HCT116 (cell line): ENCODE results near the gene POU3F2. TPM values are rescaled to one million over a fixed set of nuclear protein-coding genes. Genes with fewer than 3 reads are reported as not detected.

ENCODE experiments used
- ATAC-seq: fragments of 200-7000 bp; cut with Tn5 transposase; 2 replicates; pipeline ENCODE4 v1.9.1; 2020; ENCODE audit warnings: mild to moderate bottlenecking, moderate library complexity
- BruUV-seq: library from RNA; stranded (reverse); fragments of 400-500 nt; replicated peaks from 2 replicates; lab custom pipeline; 2021; lab: Mats Ljungman, UMichigan
- CTCF ChIA-PET: fragments of 300-600 bp; sonication (Branson Sonifier 250); formaldehyde crosslinking; loops from one replicate; lab custom pipeline; 2021; ENCODE audit warnings: antibody characterized with exemption; lab: Charles Lee
- POLR2A ChIA-PET: fragments of 300-600, 350-600 bp; sonication (Branson Sonifier 250); formaldehyde crosslinking; loops from one replicate; lab custom pipeline; 2021; ENCODE audit warnings: antibody characterized with exemption; lab: Charles Lee
- RAD21 ChIA-PET, 2 experiments: fragments of 300-600 bp; sonication (Branson Sonifier 250); formaldehyde crosslinking; loops; one replicate each; lab custom pipeline; 2023; ENCODE audit warnings: low total read pairs in 2 of 2; ENCODE audit not compliant: uncharacterized antibody in 2 of 2, unreplicated experiment in 2 of 2, low non-redundant PET in 1 of 2; lab: Charles Lee
- DNase-seq: peaks from one replicate; pipeline ENCODE4 v3.0.0-alpha.2; 2010; ENCODE audit warnings: low read depth, low spot score
- H2AFZ ChIP-seq: fragments of 200-600 bp; shearing (Covaris generic), sonication (generic); 2 replicates; pipeline ENCODE4 v1.6.1; 2017; ENCODE audit warnings: low read depth, mixed run types, mixed read lengths, antibody characterized with exemption, low read length; ENCODE audit not compliant: poor library complexity, severe bottlenecking
- H3K27ac ChIP-seq: 2 replicates; pipeline ENCODE4 v1.5.1; 2012; ENCODE audit warnings: low read depth, low read length
- H3K27me3 ChIP-seq: fragments of 200-600 bp; sonication (generic); 2 replicates; pipeline ENCODE4 v1.6.1; 2016; ENCODE audit warnings: mixed run types, low read length, mixed read lengths; ENCODE audit not compliant: insufficient read depth
- H3K36me3 ChIP-seq, 2 experiments: fragments of 200-500 bp in 1 of 2; fragments of 200-600 bp in 1 of 2; sonication (Bioruptor generic) in 1 of 2; sonication (generic) in 1 of 2; 2 replicates each; pipeline versions ENCODE4 v1.5.1 to v1.6.1; 2014 to 2016; ENCODE audit warnings: low read length in 2 of 2, inconsistent platforms in 1 of 2, mixed read lengths in 1 of 2, mixed run types in 1 of 2; ENCODE audit not compliant: insufficient read depth in 2 of 2, control insufficient read depth in 1 of 2
- H3K4me1 ChIP-seq, 2 experiments: fragments of 200-600 bp in 1 of 2; sonication (generic) in 1 of 2; 2 replicates each; pipeline versions ENCODE4 v1.5.1 to v1.6.1; 2012 to 2017; ENCODE audit warnings: low read length in 2 of 2, inconsistent platforms in 1 of 2, mild to moderate bottlenecking in 1 of 2, mixed read lengths in 1 of 2, mixed run types in 1 of 2, moderate library complexity in 1 of 2; ENCODE audit not compliant: insufficient read depth in 2 of 2, control insufficient read depth in 1 of 2
- H3K4me2 ChIP-seq: fragments of 200-600 bp; sonication (generic); 2 replicates; pipeline ENCODE4 v1.6.1; 2017; ENCODE audit warnings: mixed run types, low read length, mixed read lengths
- H3K4me3 ChIP-seq, 2 experiments: fragments of 200-600 bp in 1 of 2; sonication (generic) in 1 of 2; replicated peaks in 1 of 2; 2 replicates each; pipeline ENCODE4 v1.5.1; 2011 to 2016; ENCODE audit warnings: low read length in 2 of 2, control low read depth in 1 of 2, low read depth in 1 of 2, mild to moderate bottlenecking in 1 of 2, mixed read lengths in 1 of 2, mixed run types in 1 of 2
- H3K79me2 ChIP-seq: fragments of 200-600 bp; sonication (generic); 2 replicates; pipeline ENCODE4 v1.6.1; 2017; ENCODE audit warnings: mild to moderate bottlenecking, mixed run types, low read length, moderate library complexity, mixed read lengths; ENCODE audit not compliant: insufficient read depth
- H3K9ac ChIP-seq: fragments of 200-600 bp; sonication (generic); 2 replicates; pipeline ENCODE4 v1.6.1; 2016; ENCODE audit warnings: low read length, mixed read lengths
- H3K9me2 ChIP-seq: fragments of 200-600 bp; sonication (generic), shearing (Covaris generic); 2 replicates; pipeline ENCODE4 v1.6.1; 2017; ENCODE audit warnings: mixed run types, mild to moderate bottlenecking, moderate library complexity; ENCODE audit not compliant: insufficient read depth
- H3K9me3 ChIP-seq, 2 experiments: fragments of 200-500 bp in 1 of 2; fragments of 200-600 bp in 1 of 2; sonication (Bioruptor generic) in 1 of 2; sonication (generic) in 1 of 2; 2 replicates each; pipeline ENCODE4 v1.6.1; 2014 to 2017; ENCODE audit warnings: low read length in 2 of 2, mixed read lengths in 2 of 2, inconsistent platforms in 1 of 2, low read depth in 1 of 2, mild to moderate bottlenecking in 1 of 2, mixed run types in 1 of 2, moderate library complexity in 1 of 2; ENCODE audit not compliant: control insufficient read depth in 1 of 2, insufficient read depth in 1 of 2
- H4K20me1 ChIP-seq: fragments of 200-600 bp; sonication (generic), shearing (Covaris generic); 2 replicates; pipeline ENCODE4 v1.6.1; 2017; ENCODE audit warnings: mixed run types, mild to moderate bottlenecking, moderate library complexity; ENCODE audit not compliant: insufficient read depth
- FOSL1 ChIP-seq: IDR thresholded peaks from 2 replicates; pipeline ENCODE4 v1.6.1; 2012; ENCODE audit warnings: low read depth
- intact Hi-C: fragments of 100-400 bp; cut with micrococcal nuclease; formaldehyde crosslinking; loops from 2 replicates; pipeline ENCODE4 v1.10.0; 2022
- total RNA-seq: library from RNA; stranded (reverse); gene quantifications from one replicate; pipeline ENCODE4 v1.2.1, GENCODE V29; 2021; ENCODE audit not compliant: unreplicated experiment
- TF ChIP-seq, protein P1 (sequence below): IDR thresholded peaks from 2 replicates; pipeline ENCODE4 v1.6.1; 2012; ENCODE audit warnings: low read depth
- TF ChIP-seq, protein P2 (sequence below): IDR thresholded peaks from 2 replicates; pipeline ENCODE4 v1.6.1; 2011; ENCODE audit warnings: mild to moderate bottlenecking, low read length, moderate library complexity; ENCODE audit not compliant: insufficient replicate concordance; ENCODE audit errors: extremely low read depth

Gene POU3F2
- total RNA-seq, 1 experiment from 2014 or later, result not detected

GRCh38 chr6:98816799-98817198, 17.6 kb upstream of the POU3F2 start:
- BruUV-seq, result no TSS peak
- RAD21 ChIA-PET, result no interaction called here
- H4K20me1 ChIP-seq, result no peaks in the 10 kb centered on the region; the same call in 1 of the 2 replicates
- H3K27me3 ChIP-seq, result no peaks in the 10 kb centered on the region; the same call in none of the 2 replicates
- H3K9me2 ChIP-seq, result 0 out of 2 replicates have a peak, but pooled peaks cover under 1% of the 10 kb centered on the region
- ATAC-seq, result no peak
- H3K9me3 ChIP-seq, result no peaks in the 10 kb centered on the region
- no peak overlapping the region for H2AFZ ChIP-seq
- intact Hi-C loops, result no loop called here
- no peak for DNase-seq
- no peak overlapping the region for H3K9ac ChIP-seq
- H3K79me2 ChIP-seq, result no peaks in the 10 kb centered on the region
- no peak for TF ChIP-seq FOSL1
- TF ChIP-seq, protein P1, sequence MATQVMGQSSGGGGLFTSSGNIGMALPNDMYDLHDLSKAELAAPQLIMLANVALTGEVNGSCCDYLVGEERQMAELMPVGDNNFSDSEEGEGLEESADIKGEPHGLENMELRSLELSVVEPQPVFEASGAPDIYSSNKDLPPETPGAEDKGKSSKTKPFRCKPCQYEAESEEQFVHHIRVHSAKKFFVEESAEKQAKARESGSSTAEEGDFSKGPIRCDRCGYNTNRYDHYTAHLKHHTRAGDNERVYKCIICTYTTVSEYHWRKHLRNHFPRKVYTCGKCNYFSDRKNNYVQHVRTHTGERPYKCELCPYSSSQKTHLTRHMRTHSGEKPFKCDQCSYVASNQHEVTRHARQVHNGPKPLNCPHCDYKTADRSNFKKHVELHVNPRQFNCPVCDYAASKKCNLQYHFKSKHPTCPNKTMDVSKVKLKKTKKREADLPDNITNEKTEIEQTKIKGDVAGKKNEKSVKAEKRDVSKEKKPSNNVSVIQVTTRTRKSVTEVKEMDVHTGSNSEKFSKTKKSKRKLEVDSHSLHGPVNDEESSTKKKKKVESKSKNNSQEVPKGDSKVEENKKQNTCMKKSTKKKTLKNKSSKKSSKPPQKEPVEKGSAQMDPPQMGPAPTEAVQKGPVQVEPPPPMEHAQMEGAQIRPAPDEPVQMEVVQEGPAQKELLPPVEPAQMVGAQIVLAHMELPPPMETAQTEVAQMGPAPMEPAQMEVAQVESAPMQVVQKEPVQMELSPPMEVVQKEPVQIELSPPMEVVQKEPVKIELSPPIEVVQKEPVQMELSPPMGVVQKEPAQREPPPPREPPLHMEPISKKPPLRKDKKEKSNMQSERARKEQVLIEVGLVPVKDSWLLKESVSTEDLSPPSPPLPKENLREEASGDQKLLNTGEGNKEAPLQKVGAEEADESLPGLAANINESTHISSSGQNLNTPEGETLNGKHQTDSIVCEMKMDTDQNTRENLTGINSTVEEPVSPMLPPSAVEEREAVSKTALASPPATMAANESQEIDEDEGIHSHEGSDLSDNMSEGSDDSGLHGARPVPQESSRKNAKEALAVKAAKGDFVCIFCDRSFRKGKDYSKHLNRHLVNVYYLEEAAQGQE, result no peak
- TF ChIP-seq, protein P2, sequence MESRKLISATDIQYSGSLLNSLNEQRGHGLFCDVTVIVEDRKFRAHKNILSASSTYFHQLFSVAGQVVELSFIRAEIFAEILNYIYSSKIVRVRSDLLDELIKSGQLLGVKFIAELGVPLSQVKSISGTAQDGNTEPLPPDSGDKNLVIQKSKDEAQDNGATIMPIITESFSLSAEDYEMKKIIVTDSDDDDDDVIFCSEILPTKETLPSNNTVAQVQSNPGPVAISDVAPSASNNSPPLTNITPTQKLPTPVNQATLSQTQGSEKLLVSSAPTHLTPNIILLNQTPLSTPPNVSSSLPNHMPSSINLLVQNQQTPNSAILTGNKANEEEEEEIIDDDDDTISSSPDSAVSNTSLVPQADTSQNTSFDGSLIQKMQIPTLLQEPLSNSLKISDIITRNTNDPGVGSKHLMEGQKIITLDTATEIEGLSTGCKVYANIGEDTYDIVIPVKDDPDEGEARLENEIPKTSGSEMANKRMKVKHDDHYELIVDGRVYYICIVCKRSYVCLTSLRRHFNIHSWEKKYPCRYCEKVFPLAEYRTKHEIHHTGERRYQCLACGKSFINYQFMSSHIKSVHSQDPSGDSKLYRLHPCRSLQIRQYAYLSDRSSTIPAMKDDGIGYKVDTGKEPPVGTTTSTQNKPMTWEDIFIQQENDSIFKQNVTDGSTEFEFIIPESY, result no peak
- CTCF ChIA-PET, result no interaction called here
- H3K4me1 ChIP-seq, result no peaks in the 10 kb centered on the region
- no peak overlapping the region for H3K27ac ChIP-seq
- no peaks in the 10 kb centered on the region for H3K36me3 ChIP-seq
- H3K4me3 ChIP-seq, result no peak overlapping the region
- POLR2A ChIA-PET, result no interaction called here
- no peak overlapping the region for H3K4me2 ChIP-seq
